Activated CD4-positive, alpha-beta T cell treated with anti-CD3 and anti-CD28 coated beads, Interleukin-2, amount 50 U/mL, for 48 hours (primary cell): ENCODE data around the gene EYS.
"Not testable (repeated sequence)": the region's sequence is repeated elsewhere in the genome, so short reads cannot be mapped to it uniquely, and the experiment has no call there.

Source experiments
- DNase-seq, 2 experiments: peaks; one replicate each; pipeline ENCODE4 v3.0.0-alpha.2; 2020

Gene EYS

DNA sequence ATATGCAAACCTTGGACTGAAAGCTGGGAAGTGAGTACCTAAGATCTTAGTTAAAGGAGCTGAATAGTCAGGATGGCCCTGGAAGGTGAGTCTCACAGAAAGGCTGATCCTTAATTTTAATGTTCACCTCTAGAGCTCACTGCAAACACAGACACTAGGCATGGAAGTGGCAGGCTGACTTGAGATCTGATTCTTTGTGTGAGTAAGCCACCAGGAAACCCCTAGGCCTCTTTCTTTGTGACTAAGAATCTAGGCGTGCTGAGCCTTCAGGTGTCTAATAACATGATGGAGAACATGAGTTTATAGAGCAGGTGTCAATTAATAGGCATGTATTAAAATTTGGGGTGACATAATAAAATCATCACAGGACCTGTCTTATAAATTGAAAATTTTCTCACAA lies 642.2 kb downstream of the EYS start:
- no peak for DNase-seq

GRCh38 chr6:65059568-65059967 lies 647.5 kb downstream of the EYS start:
- DNase-seq: no peak

DNA sequence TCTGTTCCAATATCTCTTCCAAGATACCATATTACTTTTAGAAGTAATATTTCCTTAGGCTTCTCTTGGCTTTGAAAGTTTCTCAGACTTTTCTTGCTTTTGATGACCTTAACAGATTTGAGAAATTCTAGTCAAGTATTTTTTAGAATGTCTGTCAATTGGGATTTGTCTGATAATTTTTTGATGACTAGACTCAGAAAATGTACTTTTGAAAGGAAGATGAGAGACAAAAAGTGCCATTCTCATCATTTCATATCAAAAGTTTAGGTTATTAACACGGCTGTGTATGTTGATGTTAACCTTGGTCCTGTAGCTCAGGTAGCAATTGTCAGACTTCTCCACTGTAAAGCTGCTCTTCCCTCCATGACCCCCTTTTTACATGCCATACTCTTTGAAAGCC lies 651.5 kb downstream of the EYS start:
- DNase-seq: no peak

- no peak for DNase-seq
These were observed 654.4 kb downstream of the EYS start for GRCh38 chr6:65052626-65053025.

- no peak for DNase-seq
These were observed 661.2 kb downstream of the EYS start for GRCh38 chr6:65045801-65046200.

GRCh38 chr6:65014006-65014405 lies 693.0 kb downstream of the EYS start:
- no peak for DNase-seq

DNA sequence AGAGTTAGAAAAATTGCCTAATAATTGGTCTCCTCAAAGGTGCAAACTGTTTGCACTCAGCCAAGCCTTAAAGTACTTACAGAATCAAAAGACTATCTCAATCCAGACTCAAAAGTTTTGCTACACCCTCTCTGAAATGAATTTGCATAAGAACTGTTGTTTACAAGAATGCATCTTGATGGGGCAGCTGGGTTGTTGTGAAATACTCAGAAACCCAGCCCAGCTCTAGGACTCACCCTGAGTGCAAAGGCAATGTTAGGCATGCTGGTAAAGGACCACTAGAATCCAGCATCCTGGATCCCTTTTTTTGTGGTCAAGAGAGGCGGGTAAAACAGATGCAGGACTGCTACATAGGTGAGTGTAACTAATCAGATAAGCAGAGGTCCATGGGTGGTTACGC lies 700.2 kb downstream of the EYS start:
- no peak for DNase-seq

GRCh38 chr6:65004283-65004682 lies 702.7 kb downstream of the EYS start:
- no peak for DNase-seq

DNA sequence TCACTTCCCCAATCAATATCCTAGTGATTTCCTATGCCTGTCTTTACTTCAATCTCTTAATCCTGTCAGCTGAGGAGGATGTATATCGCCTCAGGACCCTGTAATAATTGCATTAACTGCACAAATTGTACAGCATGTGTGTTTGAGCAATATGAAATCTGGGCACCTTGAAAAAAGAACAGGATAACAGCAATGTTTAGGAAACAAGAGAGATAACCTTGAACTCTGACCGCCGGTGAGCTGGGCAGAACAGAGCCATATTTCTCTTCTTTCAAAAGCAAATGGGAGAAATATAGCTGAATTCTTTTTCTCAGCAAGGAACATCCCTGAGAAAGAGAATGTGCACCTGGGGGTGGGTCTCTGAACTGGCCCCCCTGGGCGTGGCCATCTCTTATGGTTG lies 704.1 kb downstream of the EYS start:
- DNase-seq: not testable (repeated sequence)

GRCh38 chr6:65000815-65001214 lies 706.2 kb downstream of the EYS start:
- no peak for DNase-seq

- DNase-seq: no peak
These were observed 708.8 kb downstream of the EYS start for GRCh38 chr6:64998204-64998603.

DNA sequence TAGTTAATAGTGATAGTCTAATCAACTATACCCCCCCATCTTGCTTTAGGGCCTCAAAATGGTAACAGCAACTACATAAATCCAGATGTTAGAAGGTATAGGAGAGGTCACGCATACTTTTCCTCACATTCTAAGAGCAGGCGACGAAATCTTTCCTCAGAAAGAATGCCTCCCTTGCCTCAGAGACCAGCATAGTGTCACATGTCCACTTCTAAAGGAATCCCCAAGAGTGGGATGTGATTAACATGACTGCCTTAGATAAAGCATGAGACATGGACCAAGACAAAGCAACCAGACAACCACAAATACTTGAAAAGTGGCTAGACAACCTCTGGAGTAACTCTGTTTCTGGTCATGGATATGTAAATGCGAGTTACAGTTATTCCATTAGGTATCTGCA lies 710.7 kb downstream of the EYS start:
- no peak for DNase-seq

DNA sequence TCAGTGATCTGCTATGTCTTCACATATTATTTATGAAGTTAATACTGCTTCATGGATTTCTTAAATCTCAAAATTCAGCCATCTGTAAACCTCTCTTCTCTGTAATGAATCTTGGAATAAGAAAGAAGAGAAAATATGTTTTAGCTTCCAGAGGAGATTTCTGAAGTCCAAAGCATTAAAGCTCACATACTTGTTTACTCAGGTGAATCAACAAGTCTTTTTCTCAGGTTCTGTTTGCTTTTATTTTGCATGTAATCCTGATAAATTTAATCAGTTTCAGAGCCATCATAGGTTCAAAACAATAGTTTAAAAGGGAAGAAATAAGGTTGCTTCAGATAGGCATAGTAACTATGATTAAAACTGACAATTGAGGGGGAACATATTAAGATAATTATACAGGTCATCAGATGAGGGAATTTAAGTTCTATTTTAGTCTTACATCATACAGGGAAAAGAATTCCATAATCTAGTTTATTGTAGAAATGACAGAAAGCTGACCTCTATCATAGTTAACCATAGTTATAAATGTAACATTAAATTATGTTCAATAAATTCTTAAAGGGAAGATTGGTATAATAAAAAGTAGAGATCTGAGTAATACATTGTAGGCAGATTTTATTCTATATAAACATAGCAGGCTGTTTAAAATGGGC lies 716.2 kb downstream of the EYS start:
- no peak for DNase-seq

- DNase-seq: no peak
These were observed 718.9 kb downstream of the EYS start for GRCh38 chr6:64988148-64988547.

DNA sequence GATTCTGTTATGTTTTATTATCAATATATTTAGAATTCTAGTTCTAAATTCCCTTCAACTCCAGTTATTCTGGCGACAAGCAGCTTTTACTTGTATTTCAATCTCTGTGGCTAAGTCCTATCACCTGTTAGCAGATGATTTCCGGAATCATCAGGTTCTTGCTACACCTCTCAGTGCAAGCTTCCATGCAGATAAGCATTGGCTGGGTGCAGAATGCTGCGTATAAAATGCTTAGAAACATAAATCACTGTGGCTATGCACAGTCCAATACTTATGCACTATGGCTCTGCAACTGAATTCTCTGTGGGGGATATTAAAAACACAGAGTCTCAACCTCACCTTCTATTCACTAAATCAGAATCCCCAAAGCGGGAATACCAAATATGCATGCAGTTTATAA lies 720.0 kb downstream of the EYS start:
- no peak for DNase-seq

GRCh38 chr6:64985726-64986125 lies 721.3 kb downstream of the EYS start:
- DNase-seq: no peak

GRCh38 chr6:64984948-64985347 lies 722.1 kb downstream of the EYS start:
- no peak for DNase-seq

GRCh38 chr6:64983089-64983488 lies 723.9 kb downstream of the EYS start:
- DNase-seq: no peak

GRCh38 chr6:64973142-64973541 lies 733.9 kb downstream of the EYS start:
- no peak for DNase-seq

- DNase-seq: no peak
These were observed 737.9 kb downstream of the EYS start for GRCh38 chr6:64969139-64969538.

DNA sequence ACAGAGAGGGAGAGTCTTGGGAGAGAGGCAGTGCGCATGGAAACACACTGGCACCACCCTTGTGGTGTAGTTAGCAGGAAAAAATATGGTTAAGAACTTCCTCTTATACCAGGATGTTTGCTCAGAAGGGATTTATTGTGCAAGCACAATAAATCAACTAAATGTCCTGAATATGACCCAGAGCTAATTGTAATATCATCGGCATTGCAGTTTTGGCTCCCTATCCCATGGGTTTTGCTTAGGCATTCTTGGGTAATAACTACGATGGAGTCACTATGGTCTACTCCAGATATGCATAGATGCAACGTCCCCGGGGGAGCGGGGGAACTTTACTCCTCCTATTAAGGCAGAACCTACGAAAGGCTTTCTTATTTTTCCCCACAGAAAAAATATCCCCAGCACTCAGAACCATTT lies 751.6 kb downstream of the EYS start:
- DNase-seq: no peak

GRCh38 chr6:64949257-64949656 lies 757.8 kb downstream of the EYS start:
- no peak for DNase-seq

DNA sequence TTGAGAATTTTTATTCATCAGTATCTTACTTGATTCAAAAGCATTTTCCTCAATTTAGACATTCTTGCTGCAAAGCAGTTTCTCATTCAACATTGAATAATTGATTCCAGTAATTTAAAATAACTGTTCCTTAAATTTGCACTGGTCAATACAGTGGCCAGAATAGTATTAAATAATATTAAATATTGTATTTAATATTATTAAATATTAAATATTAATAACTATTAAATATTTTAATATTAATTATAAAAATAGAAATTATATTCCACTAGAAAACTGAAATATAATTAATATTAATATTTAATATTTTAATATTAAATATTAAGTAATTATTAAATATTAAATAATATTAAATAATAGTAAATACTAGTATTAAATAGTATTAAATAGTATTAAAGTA lies 758.8 kb downstream of the EYS start:
- DNase-seq: no peak

- no peak for DNase-seq
These were observed 761.6 kb downstream of the EYS start for GRCh38 chr6:64945450-64945849.

DNA sequence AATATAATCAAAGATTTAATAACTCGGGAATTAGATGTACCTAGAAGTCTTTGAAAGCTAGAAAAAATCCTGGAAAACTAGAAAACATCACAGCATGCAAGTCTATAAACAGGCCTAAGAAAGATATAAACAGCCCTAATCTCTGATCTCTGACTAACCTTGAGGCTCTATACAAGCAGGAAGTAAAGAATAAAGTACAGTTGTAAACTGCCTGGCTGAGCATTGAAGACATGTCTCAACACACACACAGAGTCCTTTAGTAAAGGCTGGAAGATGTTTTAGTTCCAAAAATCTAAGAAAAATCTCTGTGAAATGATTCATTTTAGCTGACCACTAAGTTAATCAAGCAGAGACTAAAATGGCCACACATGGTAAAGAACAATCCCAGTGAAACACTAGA lies 774.5 kb downstream of the EYS start:
- no peak for DNase-seq

GRCh38 chr6:64930681-64931080 lies 776.3 kb downstream of the EYS start:
- no peak for DNase-seq
